T1000 (cell line): ENCODE measurements around the gene LRRN4.

ENCODE experiments used
- DNase-seq: peaks from one replicate; lab custom pipeline; 2025; ENCODE audit warnings: mixed read lengths; lab: John Stamatoyannopoulos, UW

LRRN4 gene

DNA sequence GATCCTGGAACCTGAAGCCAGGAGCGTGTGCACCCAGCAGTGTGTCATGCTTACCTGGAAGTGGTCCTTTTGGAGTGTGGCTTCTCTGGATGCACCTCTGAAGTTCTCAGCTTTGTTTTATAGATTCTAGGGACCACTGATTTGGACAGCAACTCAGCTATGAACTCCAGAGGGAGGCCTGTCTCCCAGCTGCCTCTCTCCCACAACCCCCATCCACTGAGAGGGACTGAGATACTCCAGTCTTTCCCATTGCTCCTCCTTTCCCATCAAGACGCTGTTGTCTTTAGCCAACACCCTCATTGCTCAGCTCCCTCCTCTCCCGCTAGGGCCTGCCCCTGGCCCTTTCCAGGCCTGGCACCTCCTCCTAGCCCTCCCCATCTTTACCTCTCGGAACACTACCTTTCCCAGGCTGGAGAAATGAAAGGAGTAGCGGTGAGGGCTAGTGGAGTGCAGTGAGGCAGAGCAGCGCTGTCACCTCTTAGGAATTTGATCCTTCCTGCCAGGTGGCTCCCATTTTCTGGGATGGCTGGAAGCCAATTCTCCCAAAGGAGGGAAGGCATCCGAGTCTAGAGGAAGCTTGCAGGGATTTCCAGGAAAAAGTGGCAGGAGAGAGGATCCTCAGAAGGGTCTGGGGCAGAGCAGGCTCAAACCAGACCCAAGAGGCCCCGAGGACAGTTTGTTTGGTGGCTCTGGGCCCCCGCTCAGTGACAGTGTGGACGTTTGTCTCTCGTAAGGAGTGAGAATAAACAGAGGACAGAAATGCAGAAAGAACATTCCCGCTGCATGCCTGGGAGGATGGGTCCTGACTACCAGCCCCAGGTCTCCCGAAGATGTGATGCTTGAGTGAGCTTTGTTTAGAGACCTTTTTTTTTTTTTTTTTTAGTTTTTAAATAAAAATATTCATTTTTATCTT, at the start of gene LRRN4:
Gene LRRN4, minus strand, starts transcription at position 285 of the 913 bp plus-strand sequence. CDS start 1,261 bp downstream, outside the sequence.
- no peak for DNase-seq

DNA sequence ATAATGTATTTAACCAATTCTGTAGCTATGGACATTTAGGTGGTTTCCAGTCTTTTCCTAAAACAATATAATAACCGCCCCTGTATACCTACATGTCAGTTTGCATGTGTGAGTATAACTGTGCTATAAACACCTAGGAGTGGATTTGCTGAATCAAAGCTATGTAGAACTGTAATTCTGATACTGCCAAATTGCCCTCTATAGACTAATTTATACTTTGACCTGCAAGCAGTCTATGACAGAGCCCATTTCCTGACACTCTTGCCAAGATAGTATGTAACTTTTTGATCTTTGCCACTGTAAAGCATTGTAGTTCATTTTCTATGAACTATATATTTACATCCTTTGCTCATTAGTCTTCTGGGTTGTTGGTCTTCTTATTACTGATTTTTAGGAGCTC, 49.4 kb upstream of the LRRN4 start:
- DNase-seq = no peak

DNA sequence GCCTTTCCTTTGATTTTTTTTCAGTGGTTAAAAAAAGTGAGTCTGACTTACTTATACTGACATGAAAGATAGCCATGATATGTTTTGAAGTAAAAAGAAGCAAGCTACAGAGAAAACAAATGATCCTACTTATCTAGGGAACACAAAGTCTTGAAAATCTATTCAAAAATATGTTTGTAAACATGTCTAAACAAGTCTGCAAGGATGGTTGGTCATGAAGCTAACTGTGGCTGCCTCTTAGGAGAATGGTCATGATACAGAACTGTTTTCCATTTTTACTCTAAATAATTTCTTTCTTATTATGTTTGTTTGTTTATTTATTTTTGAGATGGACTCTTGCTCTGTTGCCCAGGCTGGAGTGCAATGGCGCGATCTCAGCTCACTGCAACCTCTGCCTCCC, 47.5 kb upstream of the LRRN4 start:
- DNase-seq = no peak

DNA sequence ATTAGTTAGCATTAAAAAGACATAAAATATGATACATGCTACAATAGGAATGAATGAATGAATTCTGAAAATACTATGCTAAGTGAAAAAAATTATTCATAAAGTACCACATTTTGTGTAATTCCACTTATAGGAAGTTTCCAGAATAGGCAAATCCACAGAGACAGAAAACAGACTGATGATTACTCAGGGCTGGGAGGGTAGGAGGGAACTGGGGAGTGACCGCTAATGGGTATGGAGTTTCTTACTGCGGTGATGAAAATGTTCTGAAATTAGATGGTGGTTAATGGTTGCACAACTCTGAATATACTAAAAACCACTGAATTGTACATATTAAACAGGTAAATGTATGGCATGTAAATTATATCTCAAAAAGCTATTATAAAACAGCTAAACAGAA, 46.4 kb upstream of the LRRN4 start:
- no peak for DNase-seq

DNA sequence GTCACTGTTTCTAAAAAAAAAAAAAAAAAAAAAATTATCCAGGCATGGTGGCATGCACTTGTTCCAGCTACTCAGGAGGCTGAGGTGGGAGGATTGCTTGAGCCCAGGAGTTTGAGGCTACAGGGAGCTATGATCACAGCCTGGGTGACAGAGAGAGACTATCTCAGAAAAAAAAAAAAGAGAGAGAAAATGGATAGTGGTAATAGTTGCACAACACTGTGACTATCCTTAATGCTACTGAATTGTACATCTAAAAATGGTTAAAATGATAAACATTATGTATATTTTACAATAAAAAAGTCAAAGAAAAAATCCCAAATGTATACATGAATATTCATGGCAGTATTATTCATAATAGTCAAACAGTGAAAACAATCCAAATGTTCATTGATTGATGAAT, 46.0 kb upstream of the LRRN4 start:
- no peak for DNase-seq

DNA sequence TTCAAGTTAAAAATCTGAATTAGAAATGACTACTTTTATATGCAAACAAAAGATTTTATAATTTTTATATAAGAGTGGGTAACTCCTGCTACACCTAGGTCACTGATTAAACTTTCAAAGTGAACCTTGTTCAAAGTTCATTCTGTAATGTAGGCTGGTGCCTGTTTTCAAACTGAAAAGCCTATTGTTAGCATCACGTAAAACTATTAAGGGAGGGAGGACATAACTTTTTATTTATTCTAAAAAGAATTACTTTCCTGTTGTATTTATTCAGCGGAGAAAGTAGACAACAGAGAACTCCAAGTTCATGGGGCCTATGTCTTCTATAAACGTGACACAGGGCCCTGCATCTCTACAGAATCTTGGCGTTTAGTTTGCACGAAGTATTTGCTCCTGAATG, 41.5 kb upstream of the LRRN4 start:
- no peak for DNase-seq

DNA sequence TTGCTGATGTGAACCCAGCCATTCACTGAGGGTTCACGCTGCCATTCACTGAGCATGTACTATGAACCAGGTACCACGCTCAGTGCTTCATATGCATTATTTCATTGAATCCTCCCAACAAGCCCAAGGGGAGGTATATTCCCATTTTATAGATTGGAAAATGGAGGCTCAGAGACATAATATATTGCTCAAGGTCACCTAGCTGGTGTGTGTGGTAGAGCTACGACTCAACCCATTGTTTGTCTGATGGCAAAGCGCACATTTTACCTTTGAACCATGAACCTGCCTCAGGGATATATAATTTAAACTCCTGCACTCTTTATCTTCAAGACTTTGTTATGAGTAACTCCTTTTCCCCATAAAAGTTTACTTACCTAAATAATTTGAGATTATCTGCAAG, 40.7 kb upstream of the LRRN4 start:
- DNase-seq = no peak

DNA sequence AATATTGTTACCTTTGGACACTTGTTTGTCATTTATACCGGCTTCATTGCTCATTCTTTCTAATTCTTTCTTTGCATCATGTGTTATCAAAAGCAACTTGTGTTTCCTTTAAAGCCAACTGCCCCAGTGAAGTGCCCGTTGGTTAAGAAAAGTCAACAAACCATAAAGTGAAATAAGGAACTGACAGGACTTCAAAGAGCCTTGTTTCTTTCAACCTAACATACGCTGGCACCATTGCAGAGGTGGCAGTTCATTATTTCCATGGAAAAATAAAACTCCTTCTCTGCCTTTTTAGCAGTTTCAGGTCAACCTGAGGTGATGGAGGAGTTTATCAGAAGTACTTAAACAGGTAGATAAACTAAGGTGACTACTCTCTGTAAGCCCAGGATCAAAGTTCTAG, 40.2 kb upstream of the LRRN4 start:
- no peak for DNase-seq

DNA sequence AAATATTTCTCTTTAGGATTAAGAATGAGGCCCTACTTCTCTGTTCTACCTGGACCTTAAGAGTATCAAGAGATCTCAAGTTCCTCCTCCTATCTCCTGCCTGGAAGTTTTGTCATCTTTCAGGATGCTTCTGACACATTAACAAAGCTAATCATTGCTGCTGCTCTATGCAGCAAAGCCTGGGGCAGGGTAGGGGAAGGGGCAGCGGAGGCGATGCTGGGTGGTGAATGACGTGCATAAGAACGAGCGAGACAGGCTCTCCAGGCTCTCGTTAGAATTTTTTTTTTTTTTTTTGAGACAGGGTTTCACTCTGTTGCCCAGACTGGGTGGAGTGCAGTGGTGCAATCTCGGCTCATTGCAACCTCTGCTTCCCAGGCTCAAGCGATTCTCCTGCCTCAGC, 37.8 kb upstream of the LRRN4 start:
- no peak for DNase-seq

DNA sequence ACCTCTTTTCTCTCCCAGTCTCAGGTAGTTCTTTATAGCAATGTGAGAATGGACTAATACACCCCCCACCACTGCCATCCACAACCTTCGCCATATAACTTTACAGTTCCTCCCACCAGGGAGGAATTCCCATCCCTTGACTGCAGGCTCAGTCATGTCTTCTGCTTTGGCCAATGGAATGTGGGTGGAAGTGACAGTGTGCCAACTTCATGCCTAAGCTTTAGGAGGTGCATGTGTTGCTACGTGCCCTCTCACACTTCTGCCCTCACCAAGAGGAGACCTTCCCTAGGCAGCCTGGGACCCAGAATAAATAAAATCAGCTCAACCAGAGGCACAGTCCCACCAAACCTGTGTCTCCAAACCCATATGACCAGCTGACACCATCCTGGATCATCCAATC, 33.0 kb upstream of the LRRN4 start:
- no peak for DNase-seq

DNA sequence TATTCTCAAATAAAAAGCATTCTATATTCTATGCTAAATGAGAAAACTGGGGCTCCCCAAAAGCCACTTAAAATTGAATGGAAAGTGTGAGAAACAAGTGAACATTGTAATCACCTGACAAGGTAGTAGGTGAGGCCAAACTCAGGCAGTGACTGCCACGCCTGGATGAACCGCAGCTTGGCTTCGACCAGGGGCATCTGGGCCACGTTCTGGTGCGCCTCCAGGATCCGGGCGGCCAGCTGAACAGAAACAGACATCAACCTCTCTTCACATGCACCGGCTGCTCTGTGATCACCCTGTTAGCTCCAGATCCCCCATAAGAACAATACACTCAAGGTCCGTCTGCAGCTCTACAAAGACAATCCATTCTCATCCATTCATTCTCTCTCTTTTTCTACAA, 30.1 kb upstream of the LRRN4 start:
- no peak for DNase-seq

DNA sequence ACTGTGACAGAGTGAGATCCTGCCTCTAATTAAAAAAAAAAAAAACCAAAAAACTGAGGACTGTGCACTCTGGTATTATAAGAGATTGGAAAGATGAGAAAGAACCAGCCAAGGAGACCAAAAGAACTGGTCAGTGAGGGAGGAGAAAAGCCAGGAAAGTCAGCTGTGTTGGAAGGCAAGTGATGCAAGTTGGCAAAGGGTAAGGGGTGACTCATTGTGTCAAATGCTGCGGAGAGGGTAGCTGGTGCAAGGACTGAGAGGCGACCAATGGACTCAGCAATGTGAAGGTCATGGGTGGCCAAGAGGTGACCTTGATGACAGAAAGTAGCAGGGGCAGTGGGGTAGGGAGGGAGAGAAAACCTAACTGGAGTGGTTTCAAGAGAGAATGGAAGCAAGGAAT, 27.4 kb upstream of the LRRN4 start:
- DNase-seq = no peak

DNA sequence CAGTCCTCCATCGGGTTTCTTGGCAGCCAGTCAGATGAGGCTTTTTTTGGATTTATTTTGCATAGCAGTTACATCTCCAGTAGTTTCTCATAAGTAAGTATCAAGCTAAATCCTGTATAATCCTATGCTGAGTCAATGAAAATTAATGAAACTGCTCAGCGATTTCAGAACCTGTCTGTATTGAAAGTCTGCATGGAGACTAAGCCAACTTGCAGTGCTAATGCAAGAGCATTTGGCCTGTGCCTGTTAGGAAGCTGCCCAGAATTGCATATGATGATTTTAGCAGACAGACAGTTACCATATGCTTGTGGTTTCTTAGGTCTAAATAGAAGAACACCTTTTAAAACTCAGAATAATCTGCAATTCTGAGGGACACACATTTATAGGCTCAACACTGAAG, 25.2 kb upstream of the LRRN4 start:
- DNase-seq = no peak

DNA sequence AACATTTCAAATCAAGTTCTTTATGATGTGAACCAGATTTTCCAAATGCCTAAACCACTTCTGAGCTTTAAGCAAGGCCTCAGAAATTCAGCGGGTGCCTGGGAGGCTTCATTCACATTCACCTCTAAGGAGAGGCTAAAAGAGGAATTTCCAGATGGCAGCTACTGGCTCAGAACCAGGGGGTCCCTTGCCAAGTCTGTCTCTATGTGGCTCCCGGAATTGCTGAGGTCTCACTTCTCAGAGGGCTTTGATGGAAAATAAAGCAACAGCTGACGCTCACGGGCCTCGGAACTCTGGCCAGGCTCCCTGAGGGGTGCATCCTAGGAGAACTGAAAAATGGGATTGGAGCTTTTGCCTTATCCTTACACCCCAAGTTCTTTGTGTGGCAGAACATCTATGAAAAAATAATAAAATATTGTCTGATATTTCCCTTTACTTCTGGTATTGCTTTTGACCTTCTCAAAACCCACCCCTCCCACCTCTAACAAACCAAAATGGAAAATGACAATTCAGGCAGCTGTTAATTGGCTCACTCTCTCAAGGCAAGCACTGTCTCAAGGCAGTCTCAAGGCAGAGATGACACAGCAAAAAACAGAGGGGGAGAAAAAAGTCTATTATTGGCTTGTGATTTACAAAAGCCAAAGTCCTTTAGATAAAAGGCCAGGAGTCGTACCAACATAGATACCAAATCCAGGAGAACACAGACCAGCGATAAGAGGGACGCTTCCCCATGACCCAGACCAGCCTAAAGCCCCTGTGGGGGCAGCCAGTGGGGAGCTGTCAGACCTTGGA, 21.8 kb upstream of the LRRN4 start:
- no peak for DNase-seq

DNA sequence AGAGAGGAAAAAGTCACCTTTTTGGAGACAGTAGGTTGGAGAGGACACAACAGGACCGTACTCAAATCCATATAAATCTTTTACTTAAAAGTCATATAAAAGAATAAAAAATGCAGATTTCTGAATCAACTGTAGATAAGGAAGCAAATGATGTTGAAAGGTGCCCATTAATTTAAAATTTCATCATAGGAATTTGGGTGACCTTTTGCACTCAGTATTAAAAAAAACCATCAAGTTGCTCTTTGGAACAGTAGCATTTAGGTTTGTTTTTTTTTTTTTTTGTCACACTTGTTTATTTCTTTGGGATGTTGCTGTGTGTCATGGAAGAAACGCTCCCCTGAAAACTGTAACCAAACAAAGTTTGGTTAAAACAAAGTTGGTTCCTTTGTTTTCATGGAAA, 20.9 kb upstream of the LRRN4 start:
- no peak for DNase-seq

DNA sequence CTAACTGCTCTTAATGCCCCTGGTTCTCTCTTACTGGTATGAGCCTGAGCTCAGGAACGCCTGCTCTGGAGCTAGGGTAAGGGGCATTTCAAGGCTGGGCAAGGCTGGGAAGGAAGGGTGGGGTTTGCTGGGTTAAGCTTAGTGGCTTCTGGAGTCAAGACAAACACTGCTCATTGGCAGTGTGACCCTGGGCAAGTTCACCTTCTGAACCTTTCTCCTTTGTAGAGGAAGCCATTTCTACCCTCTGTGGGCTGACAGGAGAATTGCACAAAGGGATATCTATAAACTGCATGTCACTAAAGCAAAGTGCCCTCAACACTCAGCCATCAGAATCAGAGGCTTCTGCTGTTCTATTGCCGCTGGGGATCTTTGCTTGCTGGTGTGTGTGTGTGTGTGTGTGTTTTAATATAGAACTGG, 20.3 kb upstream of the LRRN4 start:
- no peak for DNase-seq

DNA sequence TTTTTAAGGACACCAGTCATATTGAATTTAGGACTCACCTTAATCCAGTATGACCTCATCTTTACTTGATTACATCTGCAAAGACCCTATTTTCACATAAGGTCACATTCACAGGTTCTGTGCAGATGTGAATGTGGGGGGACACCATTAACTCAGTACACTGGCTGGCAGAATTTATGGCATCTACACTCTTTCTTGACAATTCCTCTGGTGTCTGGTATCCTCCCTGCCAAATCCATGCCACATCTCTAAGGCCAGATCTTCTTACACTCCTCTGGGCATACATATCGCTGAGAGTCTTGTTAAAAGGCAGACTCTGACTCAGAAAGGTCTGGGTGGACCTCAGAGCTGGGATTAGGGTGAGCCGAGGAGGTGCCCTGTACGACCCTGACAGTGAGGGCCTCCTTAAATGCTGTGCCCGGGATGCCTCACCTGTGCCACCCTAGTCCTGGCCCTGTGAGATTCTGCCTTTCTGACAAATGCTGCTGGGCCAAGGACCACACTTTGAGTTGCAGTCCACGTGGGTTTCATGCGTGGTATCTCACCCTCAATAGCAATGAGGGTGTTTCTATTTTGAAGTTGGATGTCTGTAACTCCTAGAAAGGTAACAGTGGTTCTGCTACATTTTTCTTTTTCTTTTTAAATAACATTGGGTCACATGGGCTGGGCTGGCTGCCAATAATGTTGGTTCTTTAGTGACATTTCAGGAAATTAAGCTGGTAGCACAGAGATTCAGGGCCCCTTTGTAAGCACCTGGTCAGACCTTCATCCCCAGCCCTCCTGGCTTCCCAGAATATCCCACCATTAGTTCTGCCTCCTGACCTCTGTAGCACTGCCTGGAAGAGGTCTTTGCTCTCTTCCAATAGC, 17.2 kb upstream of the LRRN4 start:
- DNase-seq = no peak

DNA sequence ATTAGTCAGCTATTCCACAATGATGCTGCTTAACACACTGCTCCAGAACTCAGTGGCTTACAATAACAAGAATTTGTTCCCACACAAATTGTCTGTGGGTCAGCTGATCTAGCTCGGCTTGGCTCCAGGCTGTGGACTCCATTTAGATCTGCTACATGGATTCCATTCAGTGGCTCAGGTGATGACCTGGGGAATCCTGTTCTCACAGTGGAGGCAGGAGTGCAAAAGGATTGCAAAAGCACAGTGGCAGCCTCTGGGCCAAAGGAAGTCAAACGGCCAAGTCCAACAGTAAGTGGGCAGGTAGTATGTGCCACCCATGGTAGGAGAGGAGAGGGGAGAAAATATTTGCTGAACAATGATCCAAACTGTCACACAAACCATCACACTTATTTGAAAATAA, 15.8 kb upstream of the LRRN4 start:
- no peak for DNase-seq

DNA sequence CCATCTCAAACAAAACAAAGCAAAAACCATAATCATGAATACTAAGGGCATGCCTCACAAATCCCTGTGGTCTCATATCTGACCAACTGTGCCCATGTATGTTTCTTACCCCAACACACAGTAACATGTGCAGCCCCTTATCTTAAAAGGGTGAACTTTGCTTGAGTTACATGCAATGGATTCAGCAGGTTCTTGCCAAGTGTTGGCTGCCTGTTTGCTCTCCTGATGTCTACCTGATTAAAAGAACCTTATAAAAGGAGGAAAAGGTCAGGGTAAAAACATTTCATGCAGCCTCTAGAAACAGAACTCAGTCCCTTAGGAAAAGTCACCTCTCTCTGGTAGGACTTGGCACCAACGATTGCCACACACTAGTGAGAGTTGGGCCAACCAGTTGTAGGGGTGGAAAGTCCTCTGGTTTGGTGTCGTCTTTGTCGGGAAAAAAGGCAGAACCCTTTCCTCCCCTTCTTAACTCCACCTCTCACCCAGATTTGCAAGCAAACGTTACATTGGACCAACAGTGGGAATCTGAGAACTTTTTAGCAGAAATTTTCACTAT, 14.0 kb upstream of the LRRN4 start:
- DNase-seq = no peak

DNA sequence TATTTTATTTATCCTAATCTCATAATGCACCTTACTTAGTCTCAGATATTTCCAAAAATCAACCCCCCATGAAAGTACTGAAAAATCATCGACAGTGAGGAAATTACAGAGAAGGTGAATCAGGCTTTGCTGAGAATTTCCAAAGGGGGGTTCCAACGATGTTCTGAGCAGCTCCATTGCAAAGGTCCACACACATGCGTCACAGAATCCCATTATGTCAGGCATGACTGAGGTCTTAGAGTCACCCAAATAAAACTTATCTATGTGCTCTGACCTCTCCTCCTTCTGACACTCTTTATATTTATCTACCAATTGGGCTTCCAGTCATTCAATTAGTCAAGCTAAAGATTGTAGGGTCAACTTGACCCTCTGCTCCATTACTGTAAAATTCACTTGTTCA, 12.7 kb upstream of the LRRN4 start:
- no peak for DNase-seq

DNA sequence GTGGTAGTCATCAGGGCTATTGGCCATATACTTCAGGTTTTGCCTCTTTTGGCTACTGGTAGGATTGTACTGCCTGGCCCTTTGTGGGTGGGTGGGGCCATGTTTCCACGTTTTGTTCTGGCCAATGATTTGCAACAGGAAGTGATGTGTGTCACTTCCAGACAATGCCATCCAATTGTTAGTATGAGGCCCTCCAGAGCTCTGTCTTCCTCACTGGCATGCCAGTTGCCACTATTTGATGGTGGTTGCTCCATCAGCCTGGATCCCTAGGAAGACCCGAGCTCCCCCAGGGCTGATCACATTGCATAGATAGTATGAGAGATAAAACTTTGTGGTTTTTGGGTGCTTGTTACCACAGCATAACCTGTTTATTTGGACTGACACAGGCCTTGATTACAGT, 7.7 kb upstream of the LRRN4 start:
- no peak for DNase-seq

DNA sequence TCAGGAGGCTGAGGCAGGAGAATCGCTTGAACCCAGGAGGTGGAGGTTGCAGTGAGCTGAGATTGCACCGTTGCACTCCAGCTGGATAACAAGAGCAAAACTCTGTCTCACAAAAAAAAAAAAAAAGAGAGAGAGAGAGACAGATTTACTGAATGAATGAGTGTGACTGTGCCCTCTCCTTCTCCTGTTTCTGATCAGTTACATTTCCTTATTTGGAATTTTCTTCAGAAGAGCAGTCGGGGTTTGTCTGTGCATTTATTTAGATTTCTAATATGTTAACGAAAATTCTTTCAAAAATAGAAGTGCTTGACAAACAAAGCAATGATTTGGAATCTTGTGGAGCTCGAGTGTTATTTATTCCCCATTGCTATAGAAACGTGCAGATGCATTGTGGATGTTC, 6.4 kb upstream of the LRRN4 start:
- no peak for DNase-seq
